22Rv1 (cell line): ENCODE results near the gene FCHSD1.

Experiments used
- ZFX ChIP-seq: fragments of 450-650 bp; IDR thresholded peaks from 2 replicates; pipeline ENCODE4 v1.6.1; 2017; ENCODE audit warnings: antibody characterized with exemption, borderline replicate concordance
- TF ChIP-seq, protein P1 (sequence below): fragments of 450-650 bp; IDR thresholded peaks from 2 replicates; pipeline ENCODE4 v1.5.1; 2017; ENCODE audit warnings: mild to moderate bottlenecking

DNA sequence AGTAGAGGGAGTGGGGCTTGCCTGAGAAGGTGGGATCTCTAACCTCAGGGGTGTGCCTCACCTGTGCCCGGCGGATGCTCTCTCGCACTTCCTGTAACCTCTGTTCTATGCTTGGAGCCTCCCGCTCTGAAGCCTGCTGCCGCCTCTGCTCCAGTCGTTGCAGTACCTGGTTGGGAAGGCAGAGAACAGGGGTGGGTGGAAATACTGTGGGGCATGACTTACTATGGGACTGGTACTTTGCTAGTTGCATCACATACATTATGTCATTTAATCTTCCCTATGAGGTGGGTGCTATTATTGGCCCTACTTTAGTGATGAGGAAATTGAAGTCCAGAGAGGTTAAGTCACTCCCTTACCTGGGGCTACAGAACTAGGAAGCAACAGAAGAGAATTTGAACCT, 5.2 kb downstream of the FCHSD1 start:
- TF ChIP-seq, protein P1, sequence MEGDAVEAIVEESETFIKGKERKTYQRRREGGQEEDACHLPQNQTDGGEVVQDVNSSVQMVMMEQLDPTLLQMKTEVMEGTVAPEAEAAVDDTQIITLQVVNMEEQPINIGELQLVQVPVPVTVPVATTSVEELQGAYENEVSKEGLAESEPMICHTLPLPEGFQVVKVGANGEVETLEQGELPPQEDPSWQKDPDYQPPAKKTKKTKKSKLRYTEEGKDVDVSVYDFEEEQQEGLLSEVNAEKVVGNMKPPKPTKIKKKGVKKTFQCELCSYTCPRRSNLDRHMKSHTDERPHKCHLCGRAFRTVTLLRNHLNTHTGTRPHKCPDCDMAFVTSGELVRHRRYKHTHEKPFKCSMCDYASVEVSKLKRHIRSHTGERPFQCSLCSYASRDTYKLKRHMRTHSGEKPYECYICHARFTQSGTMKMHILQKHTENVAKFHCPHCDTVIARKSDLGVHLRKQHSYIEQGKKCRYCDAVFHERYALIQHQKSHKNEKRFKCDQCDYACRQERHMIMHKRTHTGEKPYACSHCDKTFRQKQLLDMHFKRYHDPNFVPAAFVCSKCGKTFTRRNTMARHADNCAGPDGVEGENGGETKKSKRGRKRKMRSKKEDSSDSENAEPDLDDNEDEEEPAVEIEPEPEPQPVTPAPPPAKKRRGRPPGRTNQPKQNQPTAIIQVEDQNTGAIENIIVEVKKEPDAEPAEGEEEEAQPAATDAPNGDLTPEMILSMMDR, result no peak
- TF ChIP-seq ZFX, result no peak
